NB4 (cell line): Measurements from ENCODE around the gene UBTD2.
"Not testable (repeated sequence)": the region's sequence is repeated elsewhere in the genome, so short reads cannot be mapped to it uniquely, and the experiment has no call there.

Experiments
- DNase-seq: peaks from one replicate; pipeline ENCODE4 v3.0.0; 2010; ENCODE audit warnings: low read depth
- H3K4me3 ChIP-seq: one replicate; pipeline ENCODE4 v1.5.1; 2011; ENCODE audit warnings: mild to moderate bottlenecking, low read depth, low read length, moderate library complexity
- MAX ChIP-seq: IDR thresholded peaks from 2 replicates; pipeline ENCODE4 v1.6.1; 2011; ENCODE audit warnings: low read depth, low read length
- MYC ChIP-seq: IDR thresholded peaks from 2 replicates; pipeline ENCODE4 v1.6.1; 2011; ENCODE audit warnings: low read depth, low read length
- POLR2A ChIP-seq: IDR thresholded peaks from 2 replicates; pipeline ENCODE4 v1.6.1; 2011; ENCODE audit warnings: mild to moderate bottlenecking; ENCODE audit not compliant: insufficient read length; ENCODE audit errors: extremely low read depth
- TF ChIP-seq, protein P1 (sequence below): IDR thresholded peaks from one replicate; pipeline ENCODE4 v1.5.1; 2012; ENCODE audit warnings: low read depth, low read length

Gene UBTD2

GRCh38 chr5:172199446-172199845 is 84.1 kb downstream of the UBTD2 start:
- TF ChIP-seq, protein P1, sequence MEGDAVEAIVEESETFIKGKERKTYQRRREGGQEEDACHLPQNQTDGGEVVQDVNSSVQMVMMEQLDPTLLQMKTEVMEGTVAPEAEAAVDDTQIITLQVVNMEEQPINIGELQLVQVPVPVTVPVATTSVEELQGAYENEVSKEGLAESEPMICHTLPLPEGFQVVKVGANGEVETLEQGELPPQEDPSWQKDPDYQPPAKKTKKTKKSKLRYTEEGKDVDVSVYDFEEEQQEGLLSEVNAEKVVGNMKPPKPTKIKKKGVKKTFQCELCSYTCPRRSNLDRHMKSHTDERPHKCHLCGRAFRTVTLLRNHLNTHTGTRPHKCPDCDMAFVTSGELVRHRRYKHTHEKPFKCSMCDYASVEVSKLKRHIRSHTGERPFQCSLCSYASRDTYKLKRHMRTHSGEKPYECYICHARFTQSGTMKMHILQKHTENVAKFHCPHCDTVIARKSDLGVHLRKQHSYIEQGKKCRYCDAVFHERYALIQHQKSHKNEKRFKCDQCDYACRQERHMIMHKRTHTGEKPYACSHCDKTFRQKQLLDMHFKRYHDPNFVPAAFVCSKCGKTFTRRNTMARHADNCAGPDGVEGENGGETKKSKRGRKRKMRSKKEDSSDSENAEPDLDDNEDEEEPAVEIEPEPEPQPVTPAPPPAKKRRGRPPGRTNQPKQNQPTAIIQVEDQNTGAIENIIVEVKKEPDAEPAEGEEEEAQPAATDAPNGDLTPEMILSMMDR = no peak
- TF ChIP-seq MAX = no peak
- no peak for TF ChIP-seq MYC
- DNase-seq = no peak
- no peak overlapping the region for H3K4me3 ChIP-seq

GRCh38 chr5:172197775-172198174 is 85.8 kb downstream of the UBTD2 start:
- H3K4me3 ChIP-seq, DNase-seq: not testable (repeated sequence)

DNA sequence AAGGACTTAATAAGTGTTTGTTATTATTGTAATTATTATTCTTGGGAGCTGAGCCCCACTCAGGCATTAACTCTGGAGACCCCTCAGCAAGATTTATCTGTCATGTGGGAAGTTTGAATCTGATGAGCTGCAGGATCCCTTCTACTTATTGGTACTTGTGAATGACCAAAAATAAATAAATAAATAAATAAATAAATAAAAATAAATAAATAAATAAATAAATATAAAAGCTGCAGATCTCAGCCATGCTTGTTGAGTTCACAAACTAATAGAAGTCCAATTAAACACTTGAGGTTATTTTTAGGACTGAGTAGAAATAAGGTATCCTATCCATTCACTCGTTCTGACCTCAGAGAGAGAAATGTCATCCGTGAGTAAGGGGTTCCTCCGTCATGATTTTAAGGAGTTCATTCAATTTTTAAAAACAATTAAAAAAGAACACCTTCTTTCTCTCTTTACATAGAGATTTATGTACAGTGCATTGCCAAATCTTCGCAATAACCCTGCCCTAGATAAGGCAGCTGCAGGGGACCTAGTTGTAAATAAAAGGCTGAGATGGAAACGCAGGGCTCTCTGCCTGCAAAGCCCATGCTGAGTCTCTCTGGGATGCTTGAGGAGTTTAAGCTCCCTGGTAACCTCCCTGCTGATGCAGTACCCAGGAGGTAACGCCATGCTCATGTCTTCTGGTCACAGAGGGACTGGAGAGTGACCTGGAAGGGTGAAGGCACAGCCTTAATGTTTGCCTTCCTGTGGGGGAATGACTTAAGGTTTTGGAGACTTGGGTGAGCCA is 88.4 kb downstream of the UBTD2 start:
- H3K4me3 ChIP-seq = no peak overlapping the region
- no peak for DNase-seq
- TF ChIP-seq, protein P1 = no peak
- TF ChIP-seq MYC (no peak), MAX (no peak), POLR2A (no peak)

DNA sequence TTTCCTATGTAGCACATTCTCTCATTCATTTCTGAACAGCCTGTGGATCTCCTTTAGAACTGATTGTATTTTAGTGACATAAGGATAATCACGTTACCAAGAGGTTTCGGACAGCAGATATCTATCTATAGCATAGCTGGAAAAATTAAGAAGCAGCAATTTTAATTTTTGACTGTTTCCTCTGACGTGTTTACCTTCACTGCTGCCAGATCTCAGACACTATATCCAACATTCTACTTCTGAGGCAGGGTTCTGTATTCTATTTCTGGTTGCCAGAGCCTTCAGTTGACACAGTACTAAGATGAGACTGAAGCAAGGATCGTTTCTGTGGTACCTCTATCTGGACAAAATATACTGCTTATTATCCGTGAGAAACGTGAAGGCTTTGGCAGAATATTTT is 89.7 kb downstream of the UBTD2 start, which contains the start of gene EFCAB9:
Gene EFCAB9, plus strand, starts transcription at position 301 of the 400 bp plus-strand sequence. Its CDS starts 1 bp downstream, at position 302.
- TF ChIP-seq POLR2A = no peak
- TF ChIP-seq, protein P1 = no peak
- TF ChIP-seq MAX = no peak
- TF ChIP-seq MYC = no peak
- no peak for DNase-seq
- no peak within 1 kb of the TSS for H3K4me3 ChIP-seq

GRCh38 chr5:172189693-172190296 is 93.8 kb downstream of the UBTD2 start:
- DNase-seq = no peak
- no peak for TF ChIP-seq POLR2A
- no peak for TF ChIP-seq MAX
- no peak for TF ChIP-seq MYC
- TF ChIP-seq, protein P1 = no peak
- peak overlapping the region; percentile 66 for H3K4me3 ChIP-seq

DNA sequence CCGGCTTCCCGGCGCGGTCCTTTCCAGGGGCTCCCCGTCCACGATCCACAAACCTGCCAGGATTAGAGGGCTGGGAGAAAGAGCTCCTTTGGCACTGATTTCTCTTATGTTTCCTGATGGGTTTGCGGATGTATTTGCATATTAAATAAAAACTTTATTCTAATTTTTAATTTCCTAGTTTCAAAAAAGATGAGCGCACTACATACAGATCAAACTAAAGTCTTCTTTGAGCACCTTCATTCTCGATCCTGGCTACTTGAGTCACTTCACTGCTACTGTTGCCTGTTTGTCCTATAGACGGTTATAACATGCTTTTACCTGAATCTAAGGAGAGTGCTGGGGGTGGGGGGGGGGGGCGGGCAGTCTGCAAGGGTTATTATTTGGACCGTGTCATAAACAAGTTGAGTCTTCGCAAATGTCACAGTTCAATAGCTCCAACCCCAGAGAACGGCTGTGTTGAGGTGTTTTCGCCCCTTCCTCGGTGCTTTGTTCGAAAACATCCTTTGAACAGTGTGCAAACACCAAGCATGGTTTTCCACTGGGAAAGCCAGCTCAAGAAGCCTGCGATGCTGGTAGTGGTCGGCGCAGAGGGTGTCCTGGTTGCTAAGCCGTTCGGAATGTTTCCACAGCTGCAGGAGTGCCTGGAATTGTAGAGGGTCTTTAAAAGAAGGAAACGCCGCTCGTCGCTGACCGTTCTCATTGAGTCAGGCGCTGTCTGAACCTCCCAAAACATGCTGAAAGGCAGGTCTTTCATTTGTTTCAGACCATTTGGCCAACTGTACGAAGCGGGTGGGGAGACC is 94.5 kb downstream of the UBTD2 start:
- no peak for DNase-seq
- peak overlapping the region; percentile 66 for H3K4me3 ChIP-seq
- TF ChIP-seq MAX = no peak; the same call in 1 of the 2 replicates
- TF ChIP-seq, protein P1 = no peak
- TF ChIP-seq POLR2A = no peak
- TF ChIP-seq MYC = no peak
